Neuronal stem cell (in vitro differentiated cells): ENCODE measurements around the gene KIAA0040.

ENCODE experiments used
- DNase-seq: peaks from one replicate; pipeline ENCODE4 v3.0.0-alpha.2; 2013; ENCODE audit warnings: low spot score
- H2AFZ ChIP-seq: one replicate; pipeline ENCODE4 v1.6.1; 2013; ENCODE audit warnings: mild to moderate bottlenecking, low read length, inconsistent platforms
- H2AK5ac ChIP-seq: 2 replicates; pipeline ENCODE4 v1.6.1; 2013; ENCODE audit warnings: low read depth, mild to moderate bottlenecking, inconsistent platforms, low read length, moderate library complexity, mixed read lengths
- H2BK120ac ChIP-seq: 2 replicates; pipeline ENCODE4 v1.6.1; 2013; ENCODE audit warnings: low read depth, mild to moderate bottlenecking, inconsistent platforms, low read length, moderate library complexity, mixed read lengths
- H2BK12ac ChIP-seq: one replicate; pipeline ENCODE4 v1.6.1; 2013; ENCODE audit warnings: low read length, inconsistent platforms
- H2BK15ac ChIP-seq: 2 replicates; pipeline ENCODE4 v1.6.1; 2013; ENCODE audit warnings: mild to moderate bottlenecking, low read length, inconsistent platforms, mixed read lengths
- H2BK5ac ChIP-seq: one replicate; pipeline ENCODE4 v1.6.1; 2013; ENCODE audit warnings: inconsistent platforms, mild to moderate bottlenecking, low read length, moderate library complexity
- H3K14ac ChIP-seq: one replicate; pipeline ENCODE4 v1.6.1; 2013; ENCODE audit warnings: low read length, inconsistent platforms
- H3K18ac ChIP-seq: 2 replicates; pipeline ENCODE4 v1.6.1; 2013; ENCODE audit warnings: low read length, inconsistent platforms
- H3K23ac ChIP-seq: 2 replicates; pipeline ENCODE4 v1.6.1; 2013; ENCODE audit warnings: low read depth, mild to moderate bottlenecking, mixed read lengths, low read length, inconsistent platforms; ENCODE audit not compliant: poor library complexity
- H3K27ac ChIP-seq: replicated peaks from 3 replicates; pipeline ENCODE4 v1.5.1; 2013; ENCODE audit warnings: low read length, inconsistent platforms
- H3K27me3 ChIP-seq, 3 experiments: 2 replicates each; pipeline ENCODE4 v1.6.1; 2013; ENCODE audit warnings: low read length in 3 of 3, mild to moderate bottlenecking in 2 of 3, inconsistent platforms in 1 of 3, low read depth in 1 of 3, mixed read lengths in 1 of 3, moderate library complexity in 1 of 3; ENCODE audit not compliant: control insufficient read depth in 3 of 3, insufficient read depth in 3 of 3
- H3K36me3 ChIP-seq, 2 donors: replicated peaks in 1 of 2; 2 replicates each; pipeline ENCODE4 v1.6.1; 2013; ENCODE audit warnings: low read length in 2 of 2; ENCODE audit not compliant: control insufficient read depth in 2 of 2, insufficient read depth in 2 of 2
- H3K4ac ChIP-seq: 2 replicates; pipeline ENCODE4 v1.6.1; 2013; ENCODE audit warnings: inconsistent platforms, mild to moderate bottlenecking, low read length, moderate library complexity
- H3K4me1 ChIP-seq, 2 donors: 1 replicate in 1 of 2; 2 replicates in 1 of 2; pipeline ENCODE4 v1.6.1; 2013; ENCODE audit warnings: low read length in 2 of 2, low read depth in 1 of 2; ENCODE audit not compliant: control insufficient read depth in 2 of 2, insufficient read depth in 1 of 2
- H3K4me2 ChIP-seq: one replicate; pipeline ENCODE4 v1.6.1; 2013; ENCODE audit warnings: mild to moderate bottlenecking, low read length, inconsistent platforms; ENCODE audit not compliant: insufficient read depth, poor library complexity, severe bottlenecking
- H3K4me3 ChIP-seq, 2 donors: 2 replicates each; pipeline ENCODE4 v1.5.1; 2013; ENCODE audit warnings: low read length in 2 of 2, mild to moderate bottlenecking in 2 of 2, inconsistent platforms in 1 of 2, moderate library complexity in 1 of 2
- H3K79me1 ChIP-seq: one replicate; pipeline ENCODE4 v1.6.1; 2013; ENCODE audit warnings: low read depth, mild to moderate bottlenecking, inconsistent platforms, low read length, moderate library complexity
- H3K9ac ChIP-seq: one replicate; pipeline ENCODE4 v1.6.1; 2013; ENCODE audit warnings: mild to moderate bottlenecking, low read depth, low read length, inconsistent platforms; ENCODE audit not compliant: poor library complexity
- H3K9me3 ChIP-seq, 2 donors: replicated peaks in 1 of 2; 2 replicates each; pipeline versions ENCODE3 to v1.6.1; 2013; ENCODE audit warnings: low read length in 2 of 2, mild to moderate bottlenecking in 2 of 2, inconsistent platforms in 1 of 2, low read depth in 1 of 2, mixed read lengths in 1 of 2, moderate library complexity in 1 of 2; ENCODE audit not compliant: control insufficient read depth in 2 of 2, insufficient read depth in 1 of 2
- H4K8ac ChIP-seq: one replicate; pipeline ENCODE4 v1.6.1; 2013; ENCODE audit warnings: low read depth, mild to moderate bottlenecking, inconsistent platforms, low read length, moderate library complexity
- H4K91ac ChIP-seq: one replicate; pipeline ENCODE4 v1.6.1; 2013; ENCODE audit warnings: low read length, low read depth, mild to moderate bottlenecking, inconsistent platforms; ENCODE audit not compliant: poor library complexity
- WGBS, 2 donors: extraction: QIAGEN DNeasy Blood & Tissue Kit; methylation state at CpG; one replicate each; pipeline ENCODE4 v1.1.7; 2013; ENCODE audit warnings: missing lambda C conversion rate in 2 of 2, mixed read lengths in 1 of 2; ENCODE audit not compliant: insufficient read length in 2 of 2, insufficient replicate concordance in 1 of 2; ENCODE audit errors: extremely low coverage in 2 of 2; 5-methylcytosine and 5-hydroxymethylcytosine counted together

Gene KIAA0040

GRCh38 chr1:175132436-175132835, 60.1 kb downstream of the KIAA0040 start:
- WGBS, 2 donors: no CpG with 5 or more reads among the region's 1 CpG
- Histone ChIP-seq H3K27me3 (peaks cover 0 to 10% (median 0%) of the 10 kb centered on the region in 3 experiments), H3K18ac (no peak overlapping the region), H2AFZ (no peak overlapping the region), H3K23ac (no peak overlapping the region), H3K4me2 (no peak overlapping the region), H3K36me3 (no peaks in the 10 kb centered on the region), H3K9ac (no peak overlapping the region), H3K27ac (no peak overlapping the region), H2AK5ac (no peak overlapping the region), H3K4me1 (peaks cover 7% of the 10 kb centered on the region in 2 donors), H2BK5ac (no peak overlapping the region), H3K79me1 (no peaks in the 10 kb centered on the region), H2BK120ac (no peak overlapping the region), H4K8ac (no peak overlapping the region), H4K91ac (no peak overlapping the region), H2BK12ac (no peak overlapping the region), H2BK15ac (no peak overlapping the region), H3K4me3 (no peak overlapping the region), H3K4ac (no peak overlapping the region), H3K14ac (no peak overlapping the region), H3K9me3 (peaks cover 0 to 1% of the 10 kb centered on the region in 2 donors)
- no peak for DNase-seq

- no CpG with 5 or more reads among the region's 1 CpG for WGBS, 2 donors
- H2AK5ac ChIP-seq: no peak overlapping the region
- peaks cover 0 to 13% (median 0%) of the 10 kb centered on the region in 3 experiments for H3K27me3 ChIP-seq
- H4K8ac ChIP-seq: no peak overlapping the region
- H3K4ac ChIP-seq: no peak overlapping the region
- H3K18ac ChIP-seq: no peak overlapping the region
- peaks cover 0 to 1% of the 10 kb centered on the region in 2 donors for H3K9me3 ChIP-seq
- H3K79me1 ChIP-seq: no peaks in the 10 kb centered on the region
- no peaks in the 10 kb centered on the region for H3K36me3 ChIP-seq
- no peak overlapping the region for H3K9ac ChIP-seq
- H3K4me3 ChIP-seq: no peak overlapping the region
- peaks cover 7% of the 10 kb centered on the region in 2 donors for H3K4me1 ChIP-seq
- no peak overlapping the region for H2BK120ac ChIP-seq
- no peak for DNase-seq
- no peak overlapping the region for H2AFZ ChIP-seq
- H3K14ac ChIP-seq: no peak overlapping the region
- H3K27ac ChIP-seq: no peak overlapping the region
- no peak overlapping the region for H3K23ac ChIP-seq
- H2BK15ac ChIP-seq: no peak overlapping the region
- no peak overlapping the region for H2BK5ac ChIP-seq
- no peak overlapping the region for H3K4me2 ChIP-seq
- H2BK12ac ChIP-seq: no peak overlapping the region
- no peak overlapping the region for H4K91ac ChIP-seq
Measured at GRCh38 chr1:175131095-175131494, 61.5 kb downstream of the KIAA0040 start.

DNA sequence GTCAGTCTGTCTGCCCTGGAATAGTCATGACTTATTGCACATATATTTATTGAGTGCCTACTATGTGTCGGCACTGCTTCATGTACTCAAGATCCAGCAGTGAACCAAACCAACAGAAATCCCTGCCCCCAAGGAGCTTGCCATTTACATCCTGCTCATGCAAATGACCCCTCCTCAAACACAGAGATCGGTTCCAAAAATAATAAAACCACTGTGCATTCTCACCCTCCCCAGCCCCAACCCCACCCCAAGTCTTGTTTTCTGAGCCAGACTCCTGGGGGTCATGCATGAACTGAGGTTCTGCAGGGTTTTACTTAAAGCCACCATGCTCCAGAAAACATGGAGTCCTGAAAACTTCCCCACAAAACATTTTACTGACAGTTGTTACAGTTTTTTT, 61.9 kb downstream of the KIAA0040 start:
- H3K36me3 ChIP-seq: no peaks in the 10 kb centered on the region
- WGBS, 2 donors: no CpG with 5 or more reads among the region's 2 CpGs
- DNase-seq: no peak

DNA sequence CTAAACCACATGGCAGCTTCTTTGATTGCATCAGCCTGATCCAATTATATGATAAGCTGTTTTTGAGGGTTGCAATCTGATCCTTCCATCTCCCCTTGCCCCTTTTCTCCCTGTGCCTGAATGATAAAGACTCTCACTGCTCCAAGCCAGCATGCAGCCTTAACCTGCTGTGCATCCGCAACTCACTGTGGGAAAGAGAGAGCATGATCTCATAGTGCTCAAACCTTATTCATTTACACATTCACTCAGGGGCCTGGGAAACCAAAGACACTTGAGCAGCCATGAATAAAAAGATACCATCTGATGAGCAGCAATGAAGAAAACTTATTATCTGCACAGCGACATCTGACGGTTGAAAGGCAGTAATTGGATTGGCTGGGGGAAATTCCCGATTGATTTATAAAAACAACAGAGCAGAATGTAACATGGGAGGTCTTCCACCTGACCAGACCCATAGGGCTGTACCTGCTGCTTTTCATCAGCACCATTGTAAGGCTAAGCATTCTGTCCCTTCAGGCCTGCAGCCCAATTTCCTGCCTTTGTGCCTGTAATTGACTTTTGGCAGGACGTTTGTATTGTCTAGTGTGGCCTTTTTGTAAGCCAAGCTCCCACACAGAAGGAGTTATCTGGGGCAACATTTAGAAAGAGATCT, 62.5 kb downstream of the KIAA0040 start:
- Histone ChIP-seq H3K79me1 (no peaks in the 10 kb centered on the region), H3K23ac (no peak overlapping the region), H2AFZ (peak overlapping the region; percentile 72), H3K27ac (no peak overlapping the region), H4K8ac (no peak overlapping the region), H3K27me3 (peaks cover 0 to 13% (median 0%) of the 10 kb centered on the region in 3 experiments), H2BK120ac (no peak overlapping the region), H3K9me3 (no peaks in the 10 kb centered on the region), H2BK5ac (no peak overlapping the region), H2BK15ac (no peak overlapping the region), H2BK12ac (no peak overlapping the region), H3K4me3 (no peak overlapping the region), H3K4ac (no peak overlapping the region), H3K4me2 (peak overlapping the region; percentile 21), H3K18ac (no peak overlapping the region), H4K91ac (no peak overlapping the region), H2AK5ac (no peak overlapping the region), H3K4me1 (peaks cover 7% of the 10 kb centered on the region in 2 donors), H3K36me3 (no peaks in the 10 kb centered on the region), H3K9ac (no peak overlapping the region), H3K14ac (no peak overlapping the region)
- WGBS, 2 donors: no CpG with 5 or more reads among the region's 5 CpGs
- DNase-seq: peak; percentile 32

More for the DNA sequence above, 61.9 kb downstream of the KIAA0040 start:
- Histone ChIP-seq H3K4me2 (no peak overlapping the region), H3K4me1 (peaks cover 7% of the 10 kb centered on the region in 2 donors), H2BK120ac (no peak overlapping the region), H2AFZ (peak overlapping the region; percentile 72), H4K8ac (no peak overlapping the region), H3K18ac (no peak overlapping the region), H2BK5ac (no peak overlapping the region), H3K4ac (no peak overlapping the region), H3K9me3 (no peaks in the 10 kb centered on the region), H3K27ac (no peak overlapping the region), H2BK15ac (no peak overlapping the region), H3K14ac (no peak overlapping the region), H4K91ac (no peak overlapping the region), H3K9ac (no peak overlapping the region), H3K23ac (no peak overlapping the region), H3K4me3 (no peak overlapping the region), H3K27me3 (peaks cover 0 to 13% (median 0%) of the 10 kb centered on the region in 3 experiments), H3K79me1 (no peaks in the 10 kb centered on the region), H2AK5ac (no peak overlapping the region), H2BK12ac (no peak overlapping the region)
